Pulmonary artery endothelial cell (primary cell): Measurements from ENCODE around the gene NSMCE3. TPM values are rescaled to one million over a fixed set of nuclear protein-coding genes. Genes with fewer than 3 reads are reported as not detected.

Source experiments
- DNase-seq: peaks from one replicate; pipeline ENCODE4 v3.0.0-alpha.2; 2011; ENCODE audit warnings: low read depth, low spot score
- total RNA-seq: library from RNA; depleted of rRNA; stranded (reverse); fragments of >200 nt; gene quantifications from 2 replicates; pipeline ENCODE4 v1.2.3, GENCODE V29; 2014

The NSMCE3 gene
- total RNA-seq, 1 donor from 2014 or later, result 7.5 TPM

DNA sequence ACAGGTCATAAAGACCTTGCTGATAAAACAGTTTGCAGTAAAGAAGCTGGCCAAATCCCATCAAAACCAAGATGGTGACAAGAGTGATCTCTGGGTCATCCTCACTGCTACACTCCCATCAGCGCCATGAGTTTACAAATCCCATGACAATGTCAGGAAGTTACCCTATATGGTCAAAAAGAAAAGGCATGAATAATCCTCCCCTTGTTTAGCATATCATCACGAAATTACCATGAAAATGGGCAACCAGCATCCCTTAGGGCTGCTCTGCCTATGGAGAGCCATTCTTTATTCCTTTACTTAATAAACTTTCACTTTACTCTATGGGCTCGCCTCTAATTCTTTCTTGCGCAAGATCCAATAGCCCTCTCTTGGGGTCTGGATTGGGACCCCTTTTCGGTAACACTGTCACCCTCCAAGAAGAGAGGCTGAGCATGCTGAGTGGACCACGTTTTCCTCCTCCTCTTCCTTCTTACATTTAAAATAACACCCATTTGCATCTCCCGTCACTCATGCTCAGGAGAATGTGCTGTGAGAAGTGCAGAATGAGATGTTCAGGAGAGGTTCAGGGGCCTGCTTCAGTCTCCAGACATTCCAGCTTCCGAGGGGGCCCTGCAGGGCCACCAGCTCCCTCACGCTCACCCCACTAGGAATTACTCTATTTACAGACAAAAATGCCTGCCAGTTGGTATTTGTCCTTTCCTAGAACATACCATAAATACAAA lies 47.3 kb downstream of the NSMCE3 start:
- no peak for DNase-seq

GRCh38 chr15:29220852-29221251 lies 48.8 kb downstream of the NSMCE3 start:
- DNase-seq, result no peak

GRCh38 chr15:29216955-29217354 lies 52.7 kb downstream of the NSMCE3 start:
- DNase-seq, result no peak
